Measurements from ENCODE around the gene GLB1L.

GLB1L gene

GRCh38 chr2:219223831-219224610 lies 21.2 kb downstream of the GLB1L start:
- no peaks in the 10 kb centered on the region for H3K9me3 ChIP-seq
- peaks cover 5 to 39% (median 28%) of the 10 kb centered on the region in 4 donors for H3K4me1 ChIP-seq
- no peaks in the 10 kb centered on the region for H3K27me3 ChIP-seq
- no peak overlapping the region for H3K4me3 ChIP-seq
- no peak for DNase-seq
- TF ChIP-seq CTCF (IDR thresholded peaks at IDR 0.05): no peak
- no peak overlapping the region for H3K27ac ChIP-seq
- intact Hi-C loops (cut with DNase I; ENCODE audit: low total_unique reads): loop anchor here (10.0 kb wide), 1 partner anchor 71 kb away; no protein-coding TSS in a partner anchor
- peaks cover 58 to 77% (median 74%) of the 10 kb centered on the region in 3 donors for H3K36me3 ChIP-seq

- H3K27ac ChIP-seq: no peak overlapping the region
- peaks cover 58 to 75% (median 70%) of the 10 kb centered on the region in 3 donors for H3K36me3 ChIP-seq
- peaks cover 5 to 37% (median 22%) of the 10 kb centered on the region in 4 donors for H3K4me1 ChIP-seq
- H3K9me3 ChIP-seq: no peaks in the 10 kb centered on the region
- no peak overlapping the region for H3K4me3 ChIP-seq
- no peaks in the 10 kb centered on the region for H3K27me3 ChIP-seq
- TF ChIP-seq CTCF (IDR thresholded peaks at IDR 0.05): no peak
- DNase-seq: no peak
- intact Hi-C loops (cut with DNase I; ENCODE audit: low total_unique reads): loop anchor here (10.0 kb wide), 1 partner anchor 73 kb away; no protein-coding TSS in a partner anchor
These were observed 23.2 kb downstream of the GLB1L start for GRCh38 chr2:219221957-219222518.

- no peak for DNase-seq
- intact Hi-C loops (cut with DNase I; ENCODE audit: low total_unique reads): loop anchor here (10.0 kb wide), 1 partner anchor 74 kb away; no protein-coding TSS in a partner anchor
- no peak for TF ChIP-seq CTCF (IDR thresholded peaks at IDR 0.05)
- Histone ChIP-seq H3K27ac (peak overlapping the region in 1 of 2 donors; percentile 88), H3K27me3 (no peaks in the 10 kb centered on the region), H3K4me3 (no peak overlapping the region), H3K4me1 (peaks cover 5 to 45% (median 30%) of the 10 kb centered on the region in 4 donors), H3K9me3 (no peaks in the 10 kb centered on the region), H3K36me3 (peaks cover 57 to 68% (median 61%) of the 10 kb centered on the region in 3 donors)
These were observed 24.4 kb downstream of the GLB1L start for GRCh38 chr2:219220652-219221402.

- Histone ChIP-seq H3K4me3 (peak overlapping the region in 1 of 2 donors; percentile 60), H3K27me3 (no peaks in the 10 kb centered on the region), H3K36me3 (peaks cover 50 to 68% (median 59%) of the 10 kb centered on the region in 3 donors), H3K9me3 (no peaks in the 10 kb centered on the region), H3K4me1 (peaks cover 5 to 41% (median 31%) of the 10 kb centered on the region in 4 donors), H3K27ac (peak overlapping the region; percentile 88 to 89)
- no peak for DNase-seq
- intact Hi-C loops (cut with DNase I; ENCODE audit: low total_unique reads): loop anchor here (5.0 to 10.0 kb wide), 2 partner anchors 43 to 75 kb away; partner anchors contain the start of genes CNPPD1 and RETREG2
- TF ChIP-seq CTCF (IDR thresholded peaks at IDR 0.05): no peak
These were observed 25.3 kb downstream of the GLB1L start for GRCh38 chr2:219219784-219220532.
